ENCODE data around the gene CCDC97. TPM values are rescaled to one million over a fixed set of nuclear protein-coding genes. Genes with fewer than 3 reads are reported as not detected.

The CCDC97 gene
- total RNA-seq, 4 donors from 2014 or later, result 13.4 to 30.0 (median 18.5) TPM

- Histone ChIP-seq H3K4me1 (peaks cover 62% of the 10 kb centered on the region), H3K27me3 (no peaks in the 10 kb centered on the region), H3K27ac (peak overlapping the region; percentile 89), H3K9me3 (no peaks in the 10 kb centered on the region), H3K36me3 (peaks cover 77% of the 10 kb centered on the region), H3K4me3 (no peak overlapping the region)
- TF ChIP-seq POLR2AphosphoS5 (IDR thresholded peaks at IDR 0.05) (no peak), CTCF (IDR thresholded peaks at IDR 0.05) (no peak), EP300 (IDR thresholded peaks at IDR 0.05) (no peak), POLR2A (IDR thresholded peaks at IDR 0.05) (no peak)
- DNase-seq (ENCODE audit: low spot score in 2 of 2), result no peak
- WGBS, result 81% methylated on average over 6 of the region's 6 CpGs
Measured at GRCh38 chr19:41300555-41300954, 9.4 kb upstream of the CCDC97 start.

GRCh38 chr19:41302624-41303351 lies 7.2 kb upstream of the CCDC97 start:
- Histone ChIP-seq H3K27ac (no peak overlapping the region), H3K4me3 (no peak overlapping the region), H3K27me3 (no peaks in the 10 kb centered on the region), H3K9me3 (no peaks in the 10 kb centered on the region), H3K4me1 (peaks cover 48% of the 10 kb centered on the region), H3K36me3 (peaks cover 78% of the 10 kb centered on the region)
- no peak for TF ChIP-seq EP300 (IDR thresholded peaks at IDR 0.05)
- no peak for TF ChIP-seq POLR2AphosphoS5 (IDR thresholded peaks at IDR 0.05)
- no peak for TF ChIP-seq CTCF (IDR thresholded peaks at IDR 0.05)
- no peak for TF ChIP-seq POLR2A (IDR thresholded peaks at IDR 0.05)
- 78% methylated on average over 20 of the region's 21 CpGs for WGBS
- DNase-seq (ENCODE audit: low spot score in 2 of 2), result peak in 1 of 2 donors; percentile 65

GRCh38 chr19:41303954-41304353 lies 6.0 kb upstream of the CCDC97 start:
- no peaks in the 10 kb centered on the region for H3K9me3 ChIP-seq
- H3K4me3 ChIP-seq, result no peak overlapping the region
- 84% methylated on average over 8 of the region's 14 CpGs for WGBS
- TF ChIP-seq CTCF (IDR thresholded peaks at IDR 0.05), result no peak
- TF ChIP-seq POLR2AphosphoS5 (IDR thresholded peaks at IDR 0.05), result no peak
- TF ChIP-seq POLR2A (IDR thresholded peaks at IDR 0.05), result no peak
- TF ChIP-seq EP300 (IDR thresholded peaks at IDR 0.05), result no peak
- no peak for DNase-seq (ENCODE audit: low spot score in 2 of 2)
- peaks cover 49% of the 10 kb centered on the region for H3K4me1 ChIP-seq
- no peak overlapping the region for H3K27ac ChIP-seq
- no peaks in the 10 kb centered on the region for H3K27me3 ChIP-seq
- H3K36me3 ChIP-seq, result peaks cover 71% of the 10 kb centered on the region

- Histone ChIP-seq H3K27me3 (no peaks in the 10 kb centered on the region), H3K36me3 (peaks cover 71% of the 10 kb centered on the region), H3K9me3 (no peaks in the 10 kb centered on the region), H3K27ac (no peak overlapping the region), H3K4me3 (no peak overlapping the region), H3K4me1 (peaks cover 45% of the 10 kb centered on the region)
- DNase-seq (ENCODE audit: low spot score in 2 of 2), result no peak
- WGBS, result 67% methylated on average over 4 of the region's 4 CpGs
- TF ChIP-seq CTCF (IDR thresholded peaks at IDR 0.05) (no peak), EP300 (IDR thresholded peaks at IDR 0.05) (no peak), POLR2A (IDR thresholded peaks at IDR 0.05) (no peak), POLR2AphosphoS5 (IDR thresholded peaks at IDR 0.05) (no peak)
Measured at GRCh38 chr19:41304706-41305483, 5.1 kb upstream of the CCDC97 start.

Measured in suprapubic skin (tissue), 4 donors.